Neuron (in vitro differentiated cells): Measurements from ENCODE around the gene PHKG2.

Source experiments
- H2AFZ ChIP-seq: one replicate; pipeline ENCODE4 v1.6.1; 2013; ENCODE audit warnings: low read depth, mild to moderate bottlenecking, inconsistent platforms, low read length, moderate library complexity
- H3K27me3 ChIP-seq: one replicate; pipeline ENCODE4 v1.6.1; 2013; ENCODE audit warnings: low read length; ENCODE audit not compliant: insufficient read depth
- H3K36me3 ChIP-seq: one replicate; pipeline ENCODE4 v1.6.1; 2013; ENCODE audit warnings: low read length; ENCODE audit not compliant: insufficient read depth
- H3K4me1 ChIP-seq: one replicate; pipeline ENCODE4 v1.6.1; 2013; ENCODE audit warnings: low read length; ENCODE audit not compliant: insufficient read depth
- H3K4me3 ChIP-seq: 2 replicates; pipeline ENCODE4 v1.5.1; 2013; ENCODE audit warnings: mild to moderate bottlenecking, low read length, moderate library complexity
- H3K9me3 ChIP-seq: one replicate; pipeline ENCODE4 v1.6.1; 2013; ENCODE audit warnings: low read length

The PHKG2 gene

GRCh38 chr16:30764086-30764485, 15.9 kb downstream of the PHKG2 start:
- H2AFZ ChIP-seq, result no peak overlapping the region
- H3K4me3 ChIP-seq, result no peak overlapping the region
- no peaks in the 10 kb centered on the region for H3K27me3 ChIP-seq
- peaks cover 74% of the 10 kb centered on the region for H3K36me3 ChIP-seq
- peaks cover 24% of the 10 kb centered on the region for H3K4me1 ChIP-seq
- H3K9me3 ChIP-seq, result no peaks in the 10 kb centered on the region

DNA sequence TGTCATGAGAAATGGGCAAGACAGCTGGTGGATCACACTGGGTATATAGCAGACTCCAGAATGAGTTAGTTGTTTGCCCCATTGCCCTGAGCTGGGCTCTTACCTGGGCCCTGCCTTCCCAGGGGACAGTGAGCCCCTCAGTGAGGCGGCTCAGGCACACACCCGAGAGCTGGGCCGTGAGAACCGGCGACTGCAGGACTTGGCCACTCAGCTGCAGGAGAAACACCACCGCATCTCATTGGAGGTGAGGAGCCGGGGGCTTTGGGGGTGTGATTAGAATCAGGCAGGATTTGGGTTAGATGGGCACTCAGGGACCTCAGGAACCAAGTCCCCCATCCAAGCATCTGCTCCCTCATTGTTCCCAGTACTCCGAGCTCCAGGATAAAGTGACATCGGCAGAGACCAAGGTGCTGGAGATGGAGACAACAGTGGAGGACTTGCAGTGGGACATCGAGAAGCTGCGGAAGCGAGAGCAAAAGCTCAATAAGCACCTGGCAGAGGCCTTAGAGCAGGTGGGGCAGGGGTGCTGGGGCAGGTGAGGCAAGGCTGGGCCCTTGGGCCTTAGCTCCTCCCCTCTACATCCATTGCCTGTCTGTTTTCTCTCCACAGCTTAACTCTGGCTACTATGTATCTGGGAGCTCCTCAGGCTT, 16.7 kb downstream of the PHKG2 start:
- no peaks in the 10 kb centered on the region for H3K27me3 ChIP-seq
- peaks cover 76% of the 10 kb centered on the region for H3K36me3 ChIP-seq
- H3K4me3 ChIP-seq, result no peak overlapping the region
- H3K4me1 ChIP-seq, result peaks cover 24% of the 10 kb centered on the region
- H3K9me3 ChIP-seq, result no peaks in the 10 kb centered on the region
- H2AFZ ChIP-seq, result no peak overlapping the region

GRCh38 chr16:30766206-30766932, 18.1 kb downstream of the PHKG2 start:
- peaks cover 12% of the 10 kb centered on the region for H3K4me1 ChIP-seq
- H3K9me3 ChIP-seq, result no peaks in the 10 kb centered on the region
- H3K4me3 ChIP-seq, result no peak overlapping the region
- no peaks in the 10 kb centered on the region for H3K27me3 ChIP-seq
- peaks cover 82% of the 10 kb centered on the region for H3K36me3 ChIP-seq
- H2AFZ ChIP-seq, result no peak overlapping the region

DNA sequence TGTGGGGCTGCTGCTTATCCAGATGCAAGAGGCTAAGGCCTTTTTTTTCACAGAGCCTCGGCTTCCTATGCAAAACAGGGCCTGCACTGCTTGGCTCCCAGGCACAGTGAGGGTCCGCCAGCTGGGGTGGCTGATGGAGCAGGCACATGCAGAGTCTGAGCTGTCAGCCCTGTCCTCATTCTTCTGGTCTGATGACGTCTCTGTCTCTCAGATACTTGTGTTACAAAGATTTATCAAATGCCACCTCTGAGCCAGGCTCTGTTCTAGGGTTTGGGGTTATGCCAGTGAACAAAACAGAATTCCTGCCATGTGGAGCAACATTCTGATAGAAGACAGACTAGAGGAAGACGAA, 18.7 kb downstream of the PHKG2 start:
- H3K36me3 ChIP-seq, result peaks cover 87% of the 10 kb centered on the region
- no peaks in the 10 kb centered on the region for H3K9me3 ChIP-seq
- no peaks in the 10 kb centered on the region for H3K27me3 ChIP-seq
- H3K4me3 ChIP-seq, result no peak overlapping the region
- no peak overlapping the region for H2AFZ ChIP-seq
- peaks cover 12% of the 10 kb centered on the region for H3K4me1 ChIP-seq

- Histone ChIP-seq H3K4me3 (no peak overlapping the region), H2AFZ (no peak overlapping the region), H3K27me3 (no peaks in the 10 kb centered on the region), H3K9me3 (no peaks in the 10 kb centered on the region), H3K36me3 (peaks cover 97% of the 10 kb centered on the region), H3K4me1 (peaks cover 7% of the 10 kb centered on the region)
These were observed 19.7 kb downstream of the PHKG2 start for GRCh38 chr16:30767767-30768465.

DNA sequence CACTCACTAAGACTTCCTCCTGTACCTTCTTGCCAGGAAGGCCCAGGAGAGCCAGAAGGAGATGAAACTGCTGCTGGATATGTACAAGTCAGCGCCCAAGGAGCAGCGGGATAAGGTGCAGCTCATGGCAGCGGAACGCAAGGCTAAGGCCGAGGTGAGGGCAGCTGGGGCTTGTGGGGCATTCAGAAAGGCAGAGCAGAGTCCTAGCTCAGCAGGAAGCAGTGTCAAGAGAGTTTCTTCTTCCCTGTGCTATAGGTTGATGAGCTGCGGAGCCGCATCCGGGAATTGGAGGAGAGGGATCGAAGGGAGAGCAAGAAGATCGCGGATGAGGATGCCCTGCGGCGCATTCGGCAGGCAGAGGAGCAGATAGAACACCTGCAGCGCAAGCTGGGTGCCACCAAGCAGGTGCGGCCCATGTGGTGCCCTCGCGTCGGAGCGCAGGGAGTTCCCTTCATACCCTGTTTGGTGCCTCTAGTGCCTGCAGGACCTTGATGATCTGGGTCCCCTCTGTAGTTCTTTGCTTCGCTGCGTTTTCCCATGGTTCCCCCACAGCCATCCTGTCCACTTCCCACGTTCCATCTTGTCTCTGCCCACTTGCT, 20.5 kb downstream of the PHKG2 start:
- Histone ChIP-seq H3K4me1 (no peaks in the 10 kb centered on the region), H3K27me3 (no peaks in the 10 kb centered on the region), H3K4me3 (no peak overlapping the region), H2AFZ (no peak overlapping the region), H3K9me3 (no peaks in the 10 kb centered on the region), H3K36me3 (peaks cover 98% of the 10 kb centered on the region)

DNA sequence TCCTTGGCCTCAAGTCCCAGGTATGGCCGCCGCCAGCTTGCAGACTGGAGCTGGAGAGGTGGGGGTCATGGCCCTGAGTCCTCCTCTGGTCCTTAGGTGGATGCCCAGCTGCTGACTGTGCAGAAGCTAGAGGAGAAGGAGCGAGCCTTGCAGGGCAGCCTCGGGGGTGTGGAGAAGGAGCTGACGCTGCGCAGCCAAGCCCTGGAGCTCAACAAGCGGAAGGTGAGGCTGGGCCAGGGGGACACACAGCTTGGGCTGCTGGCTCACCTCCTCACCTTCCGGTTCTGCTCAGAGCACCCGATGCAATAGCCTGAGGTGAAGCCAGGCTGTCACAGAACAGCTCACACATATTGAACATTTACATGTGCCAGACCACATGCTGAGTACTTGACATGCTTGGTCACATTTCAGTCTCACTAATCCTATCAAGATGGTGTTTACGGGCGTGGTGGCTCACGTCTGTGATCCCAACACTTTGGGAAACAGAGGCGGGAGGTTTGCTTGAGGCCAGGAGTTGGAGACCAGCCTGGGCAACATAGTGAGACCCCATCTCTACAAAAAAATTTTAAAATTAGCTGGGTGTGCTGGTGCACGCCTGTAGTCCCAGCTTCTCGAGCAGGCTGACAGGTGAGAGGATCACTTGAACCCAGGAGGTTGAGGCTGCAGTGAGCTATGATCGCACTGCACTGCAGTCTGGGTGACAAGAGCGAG, 21.3 kb downstream of the PHKG2 start:
- Histone ChIP-seq H3K36me3 (peaks cover 96% of the 10 kb centered on the region), H3K4me1 (peaks cover 3% of the 10 kb centered on the region)

DNA sequence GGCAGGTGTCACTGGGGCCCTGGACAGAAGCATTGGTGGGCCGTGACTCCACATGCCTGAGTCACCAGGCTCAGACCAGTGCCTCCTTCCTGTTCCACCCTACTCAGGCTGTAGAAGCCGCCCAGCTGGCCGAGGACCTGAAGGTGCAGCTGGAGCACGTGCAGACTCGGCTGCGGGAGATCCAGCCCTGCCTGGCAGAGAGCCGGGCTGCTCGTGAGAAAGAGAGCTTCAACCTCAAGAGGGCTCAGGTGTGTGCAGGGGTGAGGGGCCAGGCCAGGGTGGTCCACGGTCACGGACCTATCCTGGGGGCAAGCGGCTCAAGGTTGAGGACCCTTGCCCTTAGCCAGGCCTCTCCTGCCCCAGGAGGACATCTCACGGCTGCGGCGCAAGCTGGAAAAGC, 23.5 kb downstream of the PHKG2 start:
- Histone ChIP-seq H3K4me3 (no peak overlapping the region), H3K4me1 (peaks cover 11% of the 10 kb centered on the region), H3K27me3 (no peaks in the 10 kb centered on the region), H3K9me3 (no peaks in the 10 kb centered on the region), H2AFZ (no peak overlapping the region), H3K36me3 (peaks cover 74% of the 10 kb centered on the region)

More for the DNA sequence above, 21.3 kb downstream of the PHKG2 start:
- no peaks in the 10 kb centered on the region for H3K9me3 ChIP-seq
- H2AFZ ChIP-seq, result no peak overlapping the region
- no peak overlapping the region for H3K4me3 ChIP-seq
- H3K27me3 ChIP-seq, result no peaks in the 10 kb centered on the region

- Histone ChIP-seq H3K9me3 (no peaks in the 10 kb centered on the region), H3K27me3 (no peaks in the 10 kb centered on the region), H2AFZ (no peak overlapping the region), H3K36me3 (peaks cover 53% of the 10 kb centered on the region), H3K4me3 (no peak overlapping the region), H3K4me1 (peaks cover 21% of the 10 kb centered on the region)
These were observed 25.6 kb downstream of the PHKG2 start for GRCh38 chr16:30773826-30774225.

GRCh38 chr16:30774367-30775130, 26.3 kb downstream of the PHKG2 start:
- Histone ChIP-seq H3K4me1 (peaks cover 21% of the 10 kb centered on the region), H3K27me3 (no peaks in the 10 kb centered on the region), H3K36me3 (peaks cover 46% of the 10 kb centered on the region), H3K4me3 (peak overlapping the region; percentile 82), H2AFZ (no peak overlapping the region), H3K9me3 (no peaks in the 10 kb centered on the region)

GRCh38 chr16:30775131-30775391, 26.8 kb downstream of the PHKG2 start:
- Histone ChIP-seq H3K4me3 (peak overlapping the region; percentile 82), H3K9me3 (no peaks in the 10 kb centered on the region), H3K36me3 (peaks cover 46% of the 10 kb centered on the region)

DNA sequence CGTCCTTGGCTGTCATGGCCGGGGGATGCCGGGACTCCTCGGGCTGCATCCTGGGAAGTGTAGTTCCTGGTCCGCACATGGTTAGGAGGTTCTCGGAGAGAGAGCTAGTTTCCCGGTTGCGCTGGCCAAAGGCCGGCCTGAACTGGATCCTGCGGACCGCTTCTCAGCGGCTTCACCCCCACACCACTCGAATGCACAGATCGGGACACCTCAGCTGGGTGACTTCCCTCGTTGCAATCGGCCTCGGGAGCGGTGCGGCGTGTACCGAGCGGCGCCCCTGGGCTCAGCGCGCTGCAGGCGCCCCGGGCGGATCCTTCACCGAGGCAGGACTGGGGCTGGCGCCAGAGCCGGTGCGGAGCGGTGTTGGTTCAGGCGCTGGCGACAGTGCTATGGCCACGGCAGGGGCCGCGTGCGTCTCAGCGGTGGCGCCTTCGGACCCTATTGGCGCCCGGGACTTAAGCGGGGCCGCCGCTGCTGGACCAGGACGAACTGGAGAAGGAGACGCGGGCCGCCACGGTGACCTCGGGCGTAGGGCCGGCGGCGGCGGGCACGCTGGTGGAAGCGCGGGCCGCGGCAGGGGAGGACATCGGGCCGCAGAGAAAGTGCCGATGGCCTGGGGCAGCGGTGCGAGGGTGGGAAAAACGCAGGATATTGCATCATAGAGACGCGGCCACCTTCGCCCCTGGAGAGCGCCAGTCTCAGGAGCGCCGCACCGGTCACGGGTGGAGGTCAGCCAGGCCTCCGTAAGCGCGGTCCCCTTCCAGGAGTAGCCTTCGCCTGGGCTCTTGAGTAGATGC, 27.4 kb downstream of the PHKG2 start:
- no peaks in the 10 kb centered on the region for H3K27me3 ChIP-seq
- no peaks in the 10 kb centered on the region for H3K9me3 ChIP-seq
- no peak overlapping the region for H2AFZ ChIP-seq
- H3K36me3 ChIP-seq, result peaks cover 45% of the 10 kb centered on the region
- H3K4me1 ChIP-seq, result peaks cover 21% of the 10 kb centered on the region
- H3K4me3 ChIP-seq, result peak overlapping the region; percentile 82

More at GRCh38 chr16:30775131-30775391, 26.8 kb downstream of the PHKG2 start:
- no peak overlapping the region for H2AFZ ChIP-seq
- peaks cover 21% of the 10 kb centered on the region for H3K4me1 ChIP-seq
- H3K27me3 ChIP-seq, result no peaks in the 10 kb centered on the region
